ENCODE results near the gene IL17B.

The IL17B gene

DNA sequence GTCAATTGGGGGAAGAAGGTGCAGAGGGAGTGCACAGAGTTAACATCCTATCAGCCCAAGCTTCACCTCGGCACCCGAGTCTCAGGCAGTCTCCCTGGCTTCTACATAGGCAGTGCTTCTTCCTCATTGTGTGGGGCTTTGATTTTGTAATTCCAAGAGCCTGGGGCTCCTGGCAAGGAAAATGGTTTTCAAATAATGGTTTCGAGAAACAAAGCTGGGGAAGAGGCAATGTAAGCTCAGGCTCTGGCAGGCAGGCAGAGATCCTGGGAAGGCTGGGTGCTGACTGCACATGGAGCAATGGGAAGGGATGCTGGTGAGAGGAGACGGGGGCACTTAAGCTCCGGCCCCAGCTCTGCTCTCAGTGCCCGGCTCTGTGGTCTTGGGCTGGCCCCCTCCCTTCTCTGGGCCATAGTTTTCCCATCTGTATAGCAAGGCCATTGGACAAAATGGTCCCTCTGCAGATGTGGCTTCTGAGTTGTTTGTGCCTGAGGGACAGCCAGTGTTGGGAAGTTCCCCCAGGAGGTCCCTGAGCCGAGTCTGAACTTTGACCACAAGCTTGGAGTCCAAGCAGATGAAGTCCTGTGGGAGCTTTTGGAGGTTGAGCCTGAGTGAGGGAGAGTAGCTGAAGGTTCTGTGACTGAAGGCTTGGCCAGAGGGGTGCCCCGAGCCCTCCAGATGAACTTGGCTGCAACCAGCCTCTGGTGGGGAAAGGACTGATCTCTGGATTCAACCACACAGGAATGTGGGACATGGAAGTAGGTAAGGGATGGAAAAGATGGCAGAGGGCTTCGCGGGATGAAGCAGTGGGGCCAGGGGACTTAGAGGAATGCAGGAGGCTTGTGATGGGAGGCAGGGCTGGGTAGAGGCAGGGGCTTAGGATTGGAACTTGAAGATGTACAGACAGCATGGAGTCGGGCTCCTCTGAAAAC lies 28.5 kb upstream of the IL17B start:
- Histone ChIP-seq H3K27ac (ENCODE audit: insufficient read depth, low read depth, low read length, poor library complexity, severe bottlenecking) (no peak overlapping the region), H3K4me1 (ENCODE audit: control insufficient read depth, insufficient read depth, low read length) (peaks cover 10% of the 10 kb centered on the region), H3K4me3 (ENCODE audit: insufficient read depth, low read depth, low read length) (no peak overlapping the region), H3K27me3 (ENCODE audit: control insufficient read depth, insufficient read depth, low read length, poor library complexity, severe bottlenecking) (no peaks in the 10 kb centered on the region), H3K9me3 (ENCODE audit: control insufficient read depth, low read length) (no peaks in the 10 kb centered on the region), H3K36me3 (ENCODE audit: control insufficient read depth, insufficient read depth, low read length) (no peaks in the 10 kb centered on the region)
- WGBS, 2 experiments, result 86 to 89% methylated on average over 11 of the region's 11 CpGs

DNA sequence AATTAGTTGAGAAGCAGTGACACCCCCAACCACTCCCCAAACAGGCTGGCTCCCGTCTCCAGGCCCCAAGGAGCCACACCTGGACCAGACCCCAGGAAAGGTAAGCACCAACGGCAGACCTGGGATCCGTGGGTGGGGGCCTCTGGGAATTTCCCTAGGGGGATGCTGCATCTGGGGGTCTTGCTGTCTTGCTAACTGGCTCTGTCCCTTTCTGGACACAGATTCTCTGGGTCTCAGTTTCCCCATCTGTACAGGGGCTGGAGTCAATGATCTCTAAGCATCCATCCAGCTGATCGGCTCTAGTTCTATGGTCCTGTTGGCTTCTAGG lies 27.9 kb upstream of the IL17B start:
- no peaks in the 10 kb centered on the region for H3K9me3 ChIP-seq (ENCODE audit: control insufficient read depth, low read length)
- H3K4me3 ChIP-seq (ENCODE audit: insufficient read depth, low read depth, low read length), result no peak overlapping the region
- H3K27me3 ChIP-seq (ENCODE audit: control insufficient read depth, insufficient read depth, low read length, poor library complexity, severe bottlenecking), result no peaks in the 10 kb centered on the region
- peaks cover 10% of the 10 kb centered on the region for H3K4me1 ChIP-seq (ENCODE audit: control insufficient read depth, insufficient read depth, low read length)
- no peak overlapping the region for H3K27ac ChIP-seq (ENCODE audit: insufficient read depth, low read depth, low read length, poor library complexity, severe bottlenecking)
- 81 to 85% methylated on average over 4 of the region's 4 CpGs for WGBS, 2 experiments
- H3K36me3 ChIP-seq (ENCODE audit: control insufficient read depth, insufficient read depth, low read length), result no peaks in the 10 kb centered on the region

- Histone ChIP-seq H3K9me3 (ENCODE audit: control insufficient read depth, low read length) (no peaks in the 10 kb centered on the region), H3K36me3 (ENCODE audit: control insufficient read depth, insufficient read depth, low read length) (no peaks in the 10 kb centered on the region), H3K27ac (ENCODE audit: insufficient read depth, low read depth, low read length, poor library complexity, severe bottlenecking) (no peak overlapping the region), H3K4me1 (ENCODE audit: control insufficient read depth, insufficient read depth, low read length) (peaks cover 10% of the 10 kb centered on the region), H3K4me3 (ENCODE audit: insufficient read depth, low read depth, low read length) (no peak overlapping the region), H3K27me3 (ENCODE audit: control insufficient read depth, insufficient read depth, low read length, poor library complexity, severe bottlenecking) (no peaks in the 10 kb centered on the region)
- 61 to 66% methylated on average over 9 of the region's 9 CpGs for WGBS, 2 experiments
Measured at GRCh38 chr5:149406203-149406978, 27.3 kb upstream of the IL17B start.

DNA sequence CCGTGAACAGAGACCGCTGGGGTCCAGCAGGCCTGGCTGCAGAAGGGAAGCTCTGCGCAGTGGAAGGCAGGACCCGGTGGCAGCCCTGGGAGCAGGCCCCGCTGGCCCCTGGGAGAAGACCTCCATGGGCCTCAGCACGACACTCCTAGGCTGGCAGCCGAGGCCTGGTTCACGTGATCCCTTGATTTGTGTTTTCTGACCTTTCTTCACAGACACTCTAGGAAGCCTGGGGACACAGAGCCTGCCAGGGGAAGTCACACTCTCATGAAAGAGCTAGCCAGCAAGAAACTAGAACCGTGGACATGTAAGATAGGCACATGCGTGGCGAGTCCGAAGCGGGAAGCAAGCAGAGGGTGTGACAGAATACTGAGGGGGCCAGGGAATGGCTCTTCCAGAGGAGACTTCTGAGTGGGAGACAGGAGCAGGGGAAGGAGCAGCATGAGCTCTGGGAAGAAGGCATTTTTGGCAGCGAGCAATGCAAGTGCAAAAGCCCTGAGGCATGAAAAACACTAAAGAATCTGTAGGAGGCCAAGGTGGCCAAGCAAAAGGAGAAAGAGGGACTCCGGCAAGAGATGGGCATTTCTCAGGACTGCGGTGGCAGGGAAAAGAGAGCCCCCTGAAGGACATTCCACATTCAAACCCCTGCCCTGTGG lies 26.6 kb upstream of the IL17B start:
- Histone ChIP-seq H3K4me1 (ENCODE audit: control insufficient read depth, insufficient read depth, low read length) (peaks cover 12% of the 10 kb centered on the region), H3K27ac (ENCODE audit: insufficient read depth, low read depth, low read length, poor library complexity, severe bottlenecking) (peak overlapping the region; percentile 4), H3K9me3 (ENCODE audit: control insufficient read depth, low read length) (no peaks in the 10 kb centered on the region), H3K36me3 (ENCODE audit: control insufficient read depth, insufficient read depth, low read length) (no peaks in the 10 kb centered on the region), H3K4me3 (ENCODE audit: insufficient read depth, low read depth, low read length) (no peak overlapping the region), H3K27me3 (ENCODE audit: control insufficient read depth, insufficient read depth, low read length, poor library complexity, severe bottlenecking) (no peaks in the 10 kb centered on the region)
- WGBS, 2 experiments, result 85 to 88% methylated on average over 16 of the region's 16 CpGs

DNA sequence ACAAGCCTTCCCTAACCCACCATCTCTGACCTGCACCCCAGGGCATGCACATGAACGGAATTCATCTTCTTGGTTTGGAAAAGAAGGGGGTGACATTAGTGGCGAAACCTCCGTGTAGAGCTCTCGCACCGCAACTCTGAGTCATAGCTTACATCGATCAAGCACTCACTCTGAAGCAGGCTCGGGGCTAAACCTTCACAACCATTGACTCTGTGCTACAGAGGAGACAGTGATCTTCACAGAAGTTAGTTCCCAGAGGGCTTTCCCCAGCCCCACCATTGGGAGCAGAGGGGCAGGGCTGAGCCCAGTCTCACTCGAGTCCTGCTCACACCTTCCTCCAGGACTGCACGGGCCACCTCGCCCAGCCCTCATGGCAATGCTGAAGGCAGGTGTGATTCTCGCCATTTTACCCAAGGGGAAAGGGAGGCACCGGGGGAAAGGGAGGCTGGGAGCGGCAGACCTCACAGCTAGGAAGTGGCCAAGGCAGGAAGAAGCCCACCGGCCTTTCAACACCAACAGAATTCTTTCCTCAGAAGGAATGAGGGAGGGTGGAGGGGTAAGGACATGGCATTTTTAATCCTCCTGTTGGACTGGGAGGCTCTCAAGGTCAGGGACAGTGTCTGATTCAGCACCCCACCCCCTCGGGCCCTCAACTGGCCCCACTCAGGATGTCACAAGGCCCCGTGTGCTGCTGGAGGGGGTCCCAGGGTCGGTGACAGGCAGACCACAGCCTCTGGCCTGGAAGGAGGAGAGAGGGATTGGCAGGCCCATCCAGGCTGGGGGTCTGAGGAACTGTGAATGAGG lies 25.9 kb upstream of the IL17B start:
- Histone ChIP-seq H3K9me3 (ENCODE audit: control insufficient read depth, low read length) (no peaks in the 10 kb centered on the region), H3K4me3 (ENCODE audit: insufficient read depth, low read depth, low read length) (no peak overlapping the region), H3K27me3 (ENCODE audit: control insufficient read depth, insufficient read depth, low read length, poor library complexity, severe bottlenecking) (no peaks in the 10 kb centered on the region), H3K4me1 (ENCODE audit: control insufficient read depth, insufficient read depth, low read length) (peaks cover 19% of the 10 kb centered on the region), H3K27ac (ENCODE audit: insufficient read depth, low read depth, low read length, poor library complexity, severe bottlenecking) (no peak overlapping the region), H3K36me3 (ENCODE audit: control insufficient read depth, insufficient read depth, low read length) (no peaks in the 10 kb centered on the region)
- WGBS, 2 experiments, result 79 to 86% methylated on average over 17 of the region's 17 CpGs

GRCh38 chr5:149403923-149404745 lies 25.0 kb upstream of the IL17B start:
- H3K36me3 ChIP-seq (ENCODE audit: control insufficient read depth, insufficient read depth, low read length), result no peaks in the 10 kb centered on the region
- peaks cover 23% of the 10 kb centered on the region for H3K4me1 ChIP-seq (ENCODE audit: control insufficient read depth, insufficient read depth, low read length)
- WGBS, 2 experiments, result 87% methylated on average over 15 of the region's 15 CpGs
- no peaks in the 10 kb centered on the region for H3K9me3 ChIP-seq (ENCODE audit: control insufficient read depth, low read length)
- no peak overlapping the region for H3K4me3 ChIP-seq (ENCODE audit: insufficient read depth, low read depth, low read length)
- no peak overlapping the region for H3K27ac ChIP-seq (ENCODE audit: insufficient read depth, low read depth, low read length, poor library complexity, severe bottlenecking)
- no peaks in the 10 kb centered on the region for H3K27me3 ChIP-seq (ENCODE audit: control insufficient read depth, insufficient read depth, low read length, poor library complexity, severe bottlenecking)

- no peaks in the 10 kb centered on the region for H3K9me3 ChIP-seq (ENCODE audit: control insufficient read depth, low read length)
- no peak overlapping the region for H3K27ac ChIP-seq (ENCODE audit: insufficient read depth, low read depth, low read length, poor library complexity, severe bottlenecking)
- 92 to 93% methylated on average over 3 of the region's 3 CpGs for WGBS, 2 experiments
- peaks cover 23% of the 10 kb centered on the region for H3K4me1 ChIP-seq (ENCODE audit: control insufficient read depth, insufficient read depth, low read length)
- H3K27me3 ChIP-seq (ENCODE audit: control insufficient read depth, insufficient read depth, low read length, poor library complexity, severe bottlenecking), result no peaks in the 10 kb centered on the region
- H3K4me3 ChIP-seq (ENCODE audit: insufficient read depth, low read depth, low read length), result no peak overlapping the region
- no peaks in the 10 kb centered on the region for H3K36me3 ChIP-seq (ENCODE audit: control insufficient read depth, insufficient read depth, low read length)
Measured at GRCh38 chr5:149402291-149402690, 23.2 kb upstream of the IL17B start.

DNA sequence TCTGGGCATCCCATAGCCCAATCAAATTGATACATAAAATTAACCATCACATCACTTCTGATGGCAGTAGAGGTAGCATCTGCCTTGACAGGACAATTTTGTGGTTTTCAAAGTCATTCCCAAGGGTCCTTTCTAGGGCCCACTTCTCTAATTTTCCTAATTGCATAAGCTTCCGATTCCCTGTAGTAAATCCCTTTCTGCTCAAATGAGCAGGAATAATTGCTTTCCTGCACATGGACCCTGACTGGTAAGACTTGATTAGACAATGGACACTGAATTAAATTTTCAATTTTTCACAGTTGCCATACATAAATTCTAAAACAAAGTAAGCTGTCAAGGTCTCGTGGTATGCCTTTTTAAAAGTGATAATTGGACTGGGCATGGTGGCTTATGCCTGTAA lies 22.0 kb upstream of the IL17B start:
- Histone ChIP-seq H3K9me3 (ENCODE audit: control insufficient read depth, low read length) (no peaks in the 10 kb centered on the region), H3K36me3 (ENCODE audit: control insufficient read depth, insufficient read depth, low read length) (no peaks in the 10 kb centered on the region), H3K27ac (ENCODE audit: insufficient read depth, low read depth, low read length, poor library complexity, severe bottlenecking) (no peak overlapping the region), H3K27me3 (ENCODE audit: control insufficient read depth, insufficient read depth, low read length, poor library complexity, severe bottlenecking) (no peaks in the 10 kb centered on the region), H3K4me1 (ENCODE audit: control insufficient read depth, insufficient read depth, low read length) (peaks cover 23% of the 10 kb centered on the region), H3K4me3 (ENCODE audit: insufficient read depth, low read depth, low read length) (no peak overlapping the region)
- WGBS, 2 experiments, result 96 to 100% methylated on average over 2 of the region's 2 CpGs

- H3K36me3 ChIP-seq (ENCODE audit: control insufficient read depth, insufficient read depth, low read length), result no peaks in the 10 kb centered on the region
- 72 to 73% methylated on average over 6 of the region's 6 CpGs for WGBS, 2 experiments
- H3K9me3 ChIP-seq (ENCODE audit: control insufficient read depth, low read length), result no peaks in the 10 kb centered on the region
- no peak overlapping the region for H3K27ac ChIP-seq (ENCODE audit: insufficient read depth, low read depth, low read length, poor library complexity, severe bottlenecking)
- H3K4me3 ChIP-seq (ENCODE audit: insufficient read depth, low read depth, low read length), result no peak overlapping the region
- peaks cover 21% of the 10 kb centered on the region for H3K4me1 ChIP-seq (ENCODE audit: control insufficient read depth, insufficient read depth, low read length)
- no peaks in the 10 kb centered on the region for H3K27me3 ChIP-seq (ENCODE audit: control insufficient read depth, insufficient read depth, low read length, poor library complexity, severe bottlenecking)
Measured at GRCh38 chr5:149400304-149400703, 21.2 kb upstream of the IL17B start.

All from ectodermal cell (in vitro differentiated cells).